ENCODE measurements around the gene GREM1. TPM values are rescaled to one million over a fixed set of nuclear protein-coding genes. Genes with fewer than 3 reads are reported as not detected.

The GREM1 gene
- total and polyA plus RNA-seq, 2 donors (not counting 3 experiments of a cell fraction or from before 2014, with no cell fraction given) = not detected

DNA sequence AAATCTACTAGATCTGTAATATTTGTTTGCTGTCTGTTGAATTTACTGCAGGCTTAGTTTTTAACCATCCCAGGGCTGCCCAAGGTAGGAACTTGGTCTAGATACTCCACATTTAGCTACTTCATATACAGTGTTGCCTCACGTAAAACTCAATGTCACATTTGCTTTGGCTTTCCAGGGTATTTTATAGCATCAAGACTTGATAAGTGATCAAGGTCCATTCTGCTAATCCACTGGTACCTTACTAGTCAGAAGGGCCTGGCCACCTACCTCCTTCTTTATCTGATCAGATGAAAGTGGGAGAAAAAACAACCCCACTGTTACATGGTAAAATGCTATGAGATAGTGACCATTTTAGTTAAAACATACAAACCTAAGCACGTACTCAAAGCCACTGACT is 25.5 kb upstream of the GREM1 start:
- Histone ChIP-seq H3K79me2 (ENCODE audit: control insufficient read depth, insufficient read depth, low read length) (no peaks in the 10 kb centered on the region), H3K4me1 (ENCODE audit: control insufficient read depth, extremely low read depth, insufficient read depth, low read length) (no peaks in the 10 kb centered on the region), H3K4me2 (ENCODE audit: insufficient read depth, low read length) (no peak overlapping the region), H3K9ac (replicated peaks; ENCODE audit: extremely low read depth, insufficient read depth, low read length) (no peak overlapping the region), H3K9me1 (replicated peaks; ENCODE audit: control insufficient read depth, extremely low read depth, insufficient read depth, low read length) (no peaks in the 10 kb centered on the region), H3K27me3 (ENCODE audit: control insufficient read depth in 2 of 2, insufficient read depth in 2 of 2, low read length in 2 of 2) (peaks cover 0 to 1% of the 10 kb centered on the region in 2 experiments), H3K36me3 (ENCODE audit: control insufficient read depth in 2 of 2, extremely low read depth in 1 of 2, insufficient read depth in 2 of 2, low read length in 2 of 2) (no peaks in the 10 kb centered on the region), H4K20me1 (replicated peaks; ENCODE audit: control insufficient read depth, extremely low read depth, insufficient read depth, low read length) (no peaks in the 10 kb centered on the region), H2AFZ (ENCODE audit: low read depth, low read length) (no peak overlapping the region), H3K9me3 (replicated peaks; ENCODE audit: control insufficient read depth, insufficient read depth, low read length) (no peaks in the 10 kb centered on the region), H3K27ac (ENCODE audit: insufficient read depth, low read depth, low read length) (no peak overlapping the region), H3K4me3 (replicated peaks in 1 of 3; ENCODE audit: insufficient read depth in 1 of 3, low read depth in 1 of 3, low read length in 3 of 3) (no peak overlapping the region)
- FAIRE-seq (no peak), DNase-seq (ENCODE audit: low read depth, low spot score) (no peak)
- ChIA-PET POLR2A (no interaction called here), CTCF (interaction anchor here (0.5 to 1.4 kb wide), 2 partner anchors 11 to 20 kb away, joined by 3 to 4 read pairs; no protein-coding TSS in a partner anchor)
- BruUV-seq (replicated peaks) = no TSS peak
- TF ChIP-seq JUN (IDR thresholded peaks at IDR 0.05; ENCODE audit: borderline replicate concordance, insufficient read depth, insufficient read length, low read depth) = no peak
- no peak for TF ChIP-seq POLR2A (IDR thresholded peaks at IDR 0.05; ENCODE audit: low read depth, low read length)
- no peak for TF ChIP-seq GATA2 (IDR thresholded peaks at IDR 0.05; ENCODE audit: insufficient read depth, insufficient read length, low read depth, low read length)
- TF ChIP-seq, protein P1, sequence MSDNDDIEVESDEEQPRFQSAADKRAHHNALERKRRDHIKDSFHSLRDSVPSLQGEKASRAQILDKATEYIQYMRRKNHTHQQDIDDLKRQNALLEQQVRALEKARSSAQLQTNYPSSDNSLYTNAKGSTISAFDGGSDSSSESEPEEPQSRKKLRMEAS (IDR thresholded peaks at IDR 0.05; ENCODE audit: insufficient read depth, insufficient read length) = no peak
- TF ChIP-seq POLR2AphosphoS5 (IDR thresholded peaks at IDR 0.05; ENCODE audit: insufficient read depth, low read depth, low read length) = no peak
- TF ChIP-seq, protein P2, sequence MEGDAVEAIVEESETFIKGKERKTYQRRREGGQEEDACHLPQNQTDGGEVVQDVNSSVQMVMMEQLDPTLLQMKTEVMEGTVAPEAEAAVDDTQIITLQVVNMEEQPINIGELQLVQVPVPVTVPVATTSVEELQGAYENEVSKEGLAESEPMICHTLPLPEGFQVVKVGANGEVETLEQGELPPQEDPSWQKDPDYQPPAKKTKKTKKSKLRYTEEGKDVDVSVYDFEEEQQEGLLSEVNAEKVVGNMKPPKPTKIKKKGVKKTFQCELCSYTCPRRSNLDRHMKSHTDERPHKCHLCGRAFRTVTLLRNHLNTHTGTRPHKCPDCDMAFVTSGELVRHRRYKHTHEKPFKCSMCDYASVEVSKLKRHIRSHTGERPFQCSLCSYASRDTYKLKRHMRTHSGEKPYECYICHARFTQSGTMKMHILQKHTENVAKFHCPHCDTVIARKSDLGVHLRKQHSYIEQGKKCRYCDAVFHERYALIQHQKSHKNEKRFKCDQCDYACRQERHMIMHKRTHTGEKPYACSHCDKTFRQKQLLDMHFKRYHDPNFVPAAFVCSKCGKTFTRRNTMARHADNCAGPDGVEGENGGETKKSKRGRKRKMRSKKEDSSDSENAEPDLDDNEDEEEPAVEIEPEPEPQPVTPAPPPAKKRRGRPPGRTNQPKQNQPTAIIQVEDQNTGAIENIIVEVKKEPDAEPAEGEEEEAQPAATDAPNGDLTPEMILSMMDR (IDR thresholded peaks at IDR 0.05; ENCODE audit: extremely low read depth in 1 of 2, insufficient read depth in 1 of 2, low read depth in 1 of 2, low read length in 2 of 2) = no peak
- TF ChIP-seq FOS (IDR thresholded peaks at IDR 0.05; ENCODE audit: borderline replicate concordance, insufficient read depth, low read length) = no peak
- TF ChIP-seq MYC (IDR thresholded peaks at IDR 0.05; ENCODE audit: low read depth, low read length) = no peak
- no peak for TF ChIP-seq EZH2 (IDR thresholded peaks at IDR 0.05; ENCODE audit: borderline replicate concordance, low read depth, low read length, severe bottlenecking)
- intact Hi-C loops (cut with micrococcal nuclease) (no loop called here), dilution Hi-C loops (cut with MboI; ENCODE audit: extremely low pct_ligation_motif_present, low sequenced_read_pairs) (loop anchor here (25.0 kb wide), 1 partner anchor 295 kb away; no protein-coding TSS in a partner anchor)

All from endothelial cell of umbilical vein (primary cell).